HL-60/S4 treated with phorbol 12-myristate 13-acetate at 8.2 ng/mL for 4 days and 3 days (cell line): ENCODE results near the gene HACD1.
"Not testable (repeated sequence)": the region's sequence is repeated elsewhere in the genome, so short reads cannot be mapped to it uniquely, and the experiment has no call there.

Experiments used
- in situ Hi-C: fragments of 300-500 bp; cut with MboI; formaldehyde crosslinking; loops from 2 replicates; pipeline ENCODE4 v1.15.0; 2022; ENCODE audit warnings: low sequenced_read_pairs

Gene HACD1

GRCh38 chr10:17643755-17644484 lies 26.7 kb upstream of the HACD1 start, which contains the start of gene STAM:
Gene STAM (plus strand): TSS chr10:17644151. CDS start chr10:17644340, 189 bp downstream.
- in situ Hi-C loops, result no loop called here

- in situ Hi-C loops, result no loop called here
Measured at GRCh38 chr10:17643339-17643754, 26.2 kb upstream of the HACD1 start.

DNA sequence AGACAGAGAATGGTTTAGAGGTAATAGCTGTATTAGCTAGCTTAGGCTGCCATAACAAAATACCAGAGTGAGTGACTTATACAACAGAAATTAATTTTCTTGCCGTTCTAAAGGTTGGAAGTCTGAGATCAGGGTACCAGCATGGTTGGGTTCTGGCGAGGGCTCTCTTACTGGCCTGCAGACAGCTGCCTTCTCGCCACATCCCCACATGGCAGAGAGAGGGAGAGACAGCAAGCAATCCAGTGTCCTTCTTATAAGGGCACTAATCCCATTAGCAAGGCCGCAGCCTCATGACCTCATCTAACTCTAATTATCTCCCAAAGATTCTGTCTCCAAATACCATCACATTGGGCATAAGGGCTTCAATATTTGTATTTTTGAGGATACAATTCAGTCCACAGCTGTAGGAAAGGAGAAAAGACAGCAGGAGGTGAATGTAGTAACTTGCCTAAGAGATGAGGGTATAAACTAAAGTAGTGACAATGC lies 23.2 kb upstream of the HACD1 start:
- in situ Hi-C loops, result no loop called here

DNA sequence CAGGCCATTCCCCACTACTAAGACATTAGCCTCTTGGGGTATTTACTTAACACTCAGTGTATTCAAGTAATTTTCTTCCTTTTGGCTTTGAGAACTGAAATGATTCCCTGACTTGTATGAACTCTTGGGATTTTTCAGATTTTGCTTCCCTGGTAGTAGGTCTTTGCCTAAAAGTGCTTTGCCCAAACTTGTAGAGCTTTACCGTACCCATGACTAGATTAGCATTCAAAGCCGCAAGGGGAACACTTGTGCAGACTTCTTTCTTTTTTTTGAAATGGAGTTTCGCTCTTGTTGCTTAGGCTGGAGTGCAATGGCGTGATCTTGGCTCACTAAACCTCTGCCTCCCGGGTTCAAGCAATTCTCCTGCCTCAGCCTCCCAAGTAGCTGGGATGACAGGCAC lies 20.7 kb upstream of the HACD1 start:
- in situ Hi-C loops, result no loop called here

GRCh38 chr10:17633353-17633752 lies 16.2 kb upstream of the HACD1 start:
- in situ Hi-C loops, result no loop called here

DNA sequence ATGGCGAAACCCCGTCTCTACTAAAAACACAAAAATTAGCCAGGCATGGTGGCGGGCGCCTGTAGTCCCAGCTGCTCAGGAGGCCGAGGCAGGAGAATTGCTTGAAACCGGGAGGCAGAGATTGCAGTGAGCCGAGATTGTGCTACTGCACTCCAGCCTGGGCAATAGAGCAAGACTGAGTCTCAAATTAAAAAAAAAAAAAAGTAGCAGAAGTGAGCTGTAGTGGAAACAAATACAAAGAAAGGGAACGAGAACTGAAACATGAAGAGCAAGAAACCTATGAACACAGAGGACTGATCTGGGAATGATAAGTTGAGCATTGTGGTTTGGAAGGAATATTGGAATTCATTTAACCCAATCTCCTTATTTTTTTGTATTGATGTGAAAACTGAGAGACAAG lies 15.4 kb upstream of the HACD1 start:
- in situ Hi-C loops, result not testable (repeated sequence)

DNA sequence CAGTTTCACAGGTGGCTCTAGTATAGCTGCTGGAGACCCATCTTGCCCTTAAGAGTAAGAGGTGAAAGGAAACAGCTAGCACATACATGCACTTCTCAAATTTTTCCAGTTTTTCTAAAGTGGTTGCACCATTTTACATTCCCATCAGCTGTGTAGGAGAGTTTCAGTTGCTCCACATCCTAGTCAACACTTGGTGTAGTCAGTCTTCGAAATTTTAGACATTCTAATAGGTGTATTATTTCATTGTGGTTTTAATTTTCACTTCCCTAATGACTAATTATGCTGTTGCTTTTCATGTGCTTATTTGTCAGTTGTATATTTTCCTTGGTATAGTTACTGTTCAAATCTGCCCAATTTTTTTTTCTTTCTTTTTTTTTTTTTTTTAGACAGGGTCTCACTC lies 9.5 kb upstream of the HACD1 start:
- in situ Hi-C loops, result no loop called here

- in situ Hi-C loops, result no loop called here
Measured at GRCh38 chr10:17624996-17625395, 7.8 kb upstream of the HACD1 start.

DNA sequence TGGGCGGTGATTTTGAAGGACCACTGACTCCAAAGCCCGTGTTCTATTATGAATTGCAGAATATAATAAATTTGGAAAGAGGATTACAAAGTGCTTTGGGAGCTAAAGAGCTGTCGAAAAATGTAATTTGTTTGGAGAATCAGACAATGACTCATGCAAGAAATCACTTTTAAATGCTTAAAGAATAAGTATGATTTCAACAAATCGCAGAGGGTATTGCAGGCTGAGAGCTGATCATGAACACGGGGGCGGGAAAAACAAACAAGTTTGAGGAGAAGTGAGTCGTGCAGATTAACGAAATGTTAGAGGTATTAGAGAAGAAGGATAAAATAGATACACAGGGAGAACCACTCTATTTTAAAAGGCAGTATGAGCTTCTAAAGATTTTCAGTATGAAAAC lies 4.9 kb upstream of the HACD1 start:
- in situ Hi-C loops, result no loop called here

DNA sequence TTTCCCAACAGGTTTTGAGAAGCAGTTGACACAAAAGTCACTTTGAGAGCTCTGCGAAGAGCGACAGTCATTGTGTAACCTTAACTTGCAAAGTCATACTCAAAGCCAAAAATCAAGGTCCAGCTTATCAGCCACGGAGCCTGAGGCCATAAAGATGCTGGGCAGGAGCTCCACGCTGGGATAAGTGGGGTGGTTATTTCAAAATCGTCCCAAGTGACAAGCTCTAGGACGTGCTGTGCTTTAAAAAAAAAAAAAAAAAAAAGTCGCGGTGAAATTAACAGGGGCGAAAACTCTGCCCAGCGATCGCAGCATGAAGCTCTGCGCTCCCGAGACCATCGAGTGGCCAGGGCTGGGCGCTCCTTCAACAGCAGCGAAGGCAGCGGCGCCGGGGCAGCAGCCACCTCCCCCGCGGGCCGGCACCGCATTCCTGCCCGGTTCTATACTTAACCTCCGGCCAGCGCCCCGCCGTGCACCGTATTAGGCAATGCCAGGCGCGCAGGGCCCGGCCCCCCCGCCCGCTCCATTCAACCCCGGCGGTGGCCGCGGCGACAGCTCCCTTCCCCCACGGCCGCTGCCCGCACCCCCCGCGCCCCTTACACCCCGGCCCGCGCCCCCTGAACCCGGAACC lies 657 bp downstream of the HACD1 start:
- in situ Hi-C loops, result no loop called here

GRCh38 chr10:17609523-17610079 lies 7.6 kb downstream of the HACD1 start:
- in situ Hi-C loops, result loop anchor here (10.0 kb wide), 1 partner anchor 135 kb away; no protein-coding TSS in a partner anchor

- in situ Hi-C loops, result loop anchor here (10.0 kb wide), 1 partner anchor 137 kb away; no protein-coding TSS in a partner anchor
Measured at GRCh38 chr10:17607603-17608332, 9.4 kb downstream of the HACD1 start.

GRCh38 chr10:17607060-17607459 lies 10.1 kb downstream of the HACD1 start:
- in situ Hi-C loops, result loop anchor here (10.0 kb wide), 1 partner anchor 138 kb away; no protein-coding TSS in a partner anchor

GRCh38 chr10:17606547-17607040 lies 10.6 kb downstream of the HACD1 start:
- in situ Hi-C loops, result loop anchor here (10.0 kb wide), 1 partner anchor 138 kb away; no protein-coding TSS in a partner anchor

GRCh38 chr10:17605936-17606335 lies 11.2 kb downstream of the HACD1 start:
- in situ Hi-C loops, result loop anchor here (10.0 kb wide), 1 partner anchor 139 kb away; no protein-coding TSS in a partner anchor

DNA sequence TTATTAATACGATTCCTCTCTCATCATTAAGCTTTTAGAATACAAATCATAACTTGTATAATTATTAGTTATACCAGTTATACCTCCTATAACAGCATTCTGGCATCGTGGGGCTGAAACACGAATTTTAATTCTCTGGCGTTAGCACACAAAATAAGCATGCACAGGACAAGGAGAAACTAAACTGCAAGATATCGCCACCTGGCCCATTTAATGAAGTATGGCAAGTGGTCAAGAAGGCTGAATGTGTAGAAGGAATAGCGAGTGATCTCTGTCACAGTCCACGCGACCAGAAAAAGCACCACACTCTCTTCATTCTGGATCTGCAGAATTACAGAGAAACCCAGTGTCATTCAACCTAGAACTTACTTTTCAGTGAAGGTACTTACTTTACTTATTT lies 18.1 kb downstream of the HACD1 start:
- in situ Hi-C loops, result no loop called here

DNA sequence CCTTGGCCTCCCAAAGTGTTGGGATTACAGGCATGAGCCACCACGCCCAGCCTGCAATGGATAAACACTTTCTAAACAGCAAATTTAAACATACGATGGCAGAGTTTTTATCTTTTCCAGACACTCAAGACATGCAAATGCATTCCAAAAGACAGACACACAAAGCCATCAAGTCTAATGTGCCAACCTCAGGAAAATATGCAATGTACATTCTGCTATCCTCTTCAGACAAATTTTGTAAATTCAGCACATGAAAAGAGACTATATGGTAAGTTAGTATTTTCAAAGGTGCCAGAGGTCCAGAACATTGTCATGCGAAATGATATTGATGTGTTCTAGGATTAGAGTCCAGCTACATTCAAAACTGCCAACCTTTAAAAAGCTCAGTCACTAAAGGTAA lies 19.8 kb downstream of the HACD1 start:
- in situ Hi-C loops, result no loop called here

DNA sequence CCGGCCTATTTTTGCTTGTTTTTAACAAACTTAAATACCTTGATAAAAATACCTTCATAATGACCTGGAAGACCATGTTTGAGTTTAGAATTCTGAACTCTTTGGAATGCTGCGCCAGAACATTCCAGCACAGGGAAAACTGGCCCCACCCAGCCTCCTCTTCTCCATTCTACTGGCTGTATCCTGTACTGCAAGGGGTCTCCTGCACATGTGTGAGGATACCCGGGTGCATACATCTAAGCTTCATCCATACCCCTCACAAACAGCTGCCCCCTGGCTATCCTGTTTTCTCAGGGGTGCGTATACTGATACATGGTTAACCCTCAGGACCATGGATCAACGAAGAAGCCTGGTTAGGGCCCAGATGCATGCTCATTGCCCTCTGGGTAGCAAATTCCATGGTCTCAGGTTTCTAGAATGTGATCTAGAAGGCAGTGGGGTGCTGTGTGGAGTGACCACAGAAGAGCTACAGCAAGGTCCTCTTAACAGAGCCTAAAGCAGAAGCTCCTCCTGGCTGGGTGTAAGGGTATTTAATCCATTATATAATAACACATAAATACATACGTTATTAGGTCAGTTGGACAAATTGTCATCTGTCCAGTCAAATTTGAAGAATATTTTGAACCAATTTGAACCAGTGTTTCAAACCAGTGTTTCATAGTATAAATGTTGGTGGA lies 26.1 kb downstream of the HACD1 start:
- in situ Hi-C loops, result no loop called here

DNA sequence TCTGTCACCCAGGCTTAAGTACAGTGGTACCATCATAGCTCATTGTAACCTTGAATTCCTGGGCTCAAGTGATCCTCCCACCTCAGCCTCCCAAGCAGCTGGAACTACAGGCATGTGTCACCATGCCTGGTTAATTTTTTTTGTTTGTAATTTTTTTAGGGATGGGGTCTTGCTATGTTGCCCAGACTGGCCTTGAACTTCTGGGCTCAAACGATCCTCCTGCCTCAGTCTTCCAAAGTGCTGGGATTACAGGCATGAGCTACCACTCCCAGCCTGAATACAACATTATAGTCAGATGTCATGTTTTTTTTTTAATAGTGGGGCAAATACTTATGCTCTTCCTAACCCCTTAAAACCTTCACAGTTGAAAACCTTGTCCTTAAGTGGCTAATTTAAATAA lies 27.9 kb downstream of the HACD1 start:
- in situ Hi-C loops, result not testable (repeated sequence)

DNA sequence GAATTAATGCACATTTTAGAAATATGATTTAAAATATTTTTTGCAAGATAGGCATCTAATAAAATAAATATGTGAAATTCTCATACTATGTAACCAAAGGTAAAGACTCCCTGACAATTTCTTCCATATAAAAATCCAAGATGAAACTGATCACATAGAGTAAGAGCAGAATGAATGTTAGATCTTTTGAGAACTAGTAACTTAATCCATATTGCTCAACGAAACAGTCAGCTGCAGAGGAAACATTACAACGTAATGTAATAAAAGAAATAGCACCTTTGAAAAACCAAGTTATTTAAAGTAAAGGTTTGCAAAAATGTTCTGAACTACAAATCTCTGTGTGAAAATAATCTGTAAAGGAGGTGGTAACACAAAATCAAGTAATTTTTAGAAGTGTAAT lies 28.8 kb downstream of the HACD1 start:
- in situ Hi-C loops, result no loop called here
